ENCODE results near the gene KLHL35.

- TF ChIP-seq CTCF (IDR thresholded peaks at IDR 0.05) (no peak), POLR2A (IDR thresholded peaks at IDR 0.05; ENCODE audit: low read depth) (no peak), POLR2AphosphoS5 (IDR thresholded peaks at IDR 0.05) (no peak)
Measured at GRCh38 chr11:75420224-75421034, 12.6 kb downstream of the KLHL35 start.
